Spleen (tissue), 7 donors: Measurements from ENCODE around the gene CLIP1.

ENCODE experiments used
- POLR2A ChIP-seq, 3 donors: fragments of 450-650 bp; IDR thresholded peaks; one replicate each; pipeline ENCODE4 v1.5.1; 2017; ENCODE audit warnings: antibody characterized with exemption in 3 of 3, mild to moderate bottlenecking in 1 of 3
- POLR2AphosphoS5 ChIP-seq, 3 donors: sonication (generic); formaldehyde crosslinking; IDR thresholded peaks; one replicate each; pipeline ENCODE4 v1.5.1; 2017; ENCODE audit warnings: antibody characterized with exemption in 3 of 3
- TF ChIP-seq, protein P1 (sequence below), 11 experiments: fragments of 200-600 bp in 7 of 11; fragments of 450-650 bp in 4 of 11; sonication (generic) in 4 of 11; IDR thresholded peaks in 8 of 11; conservative IDR thresholded peaks in 3 of 11; 1 replicate in 7 of 11; 2 replicates in 4 of 11; pipeline versions ENCODE4 v1.4.0 to v1.8.0; 2016 to 2021; ENCODE audit warnings: antibody characterized with exemption in 11 of 11, inconsistent platforms in 4 of 11, mild to moderate bottlenecking in 1 of 11
- donor health status: DM: no; HTN: no; CAD: no; lungs with moderate emphysema.
- donor health status: DM: no; HTN: no; CAD: no.
- donor health status: DM: no; HTN: no; CAD: no.

DNA sequence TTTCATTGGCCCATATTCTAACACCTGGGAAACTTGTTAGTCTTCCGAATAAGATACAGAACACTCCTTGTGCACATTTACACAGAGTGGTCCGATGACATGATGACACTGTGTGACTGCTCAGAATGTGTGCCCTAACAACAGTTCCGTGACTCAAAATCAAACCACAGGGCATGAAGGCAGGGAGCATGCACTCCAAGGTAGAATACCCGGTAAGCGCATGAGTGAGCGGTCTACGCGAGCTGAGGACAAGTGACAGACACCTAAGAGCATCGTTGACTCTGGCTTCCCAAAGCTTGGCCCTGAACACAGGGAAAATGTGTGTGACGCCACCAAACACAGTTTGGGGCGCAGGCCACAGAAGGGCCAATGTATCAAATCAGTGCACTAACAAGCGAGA lies 18.6 kb downstream of the CLIP1 start:
- TF ChIP-seq POLR2AphosphoS5 (IDR thresholded peaks at IDR 0.05) (no peak), POLR2A (IDR thresholded peaks at IDR 0.05) (no peak)
- TF ChIP-seq, protein P1, sequence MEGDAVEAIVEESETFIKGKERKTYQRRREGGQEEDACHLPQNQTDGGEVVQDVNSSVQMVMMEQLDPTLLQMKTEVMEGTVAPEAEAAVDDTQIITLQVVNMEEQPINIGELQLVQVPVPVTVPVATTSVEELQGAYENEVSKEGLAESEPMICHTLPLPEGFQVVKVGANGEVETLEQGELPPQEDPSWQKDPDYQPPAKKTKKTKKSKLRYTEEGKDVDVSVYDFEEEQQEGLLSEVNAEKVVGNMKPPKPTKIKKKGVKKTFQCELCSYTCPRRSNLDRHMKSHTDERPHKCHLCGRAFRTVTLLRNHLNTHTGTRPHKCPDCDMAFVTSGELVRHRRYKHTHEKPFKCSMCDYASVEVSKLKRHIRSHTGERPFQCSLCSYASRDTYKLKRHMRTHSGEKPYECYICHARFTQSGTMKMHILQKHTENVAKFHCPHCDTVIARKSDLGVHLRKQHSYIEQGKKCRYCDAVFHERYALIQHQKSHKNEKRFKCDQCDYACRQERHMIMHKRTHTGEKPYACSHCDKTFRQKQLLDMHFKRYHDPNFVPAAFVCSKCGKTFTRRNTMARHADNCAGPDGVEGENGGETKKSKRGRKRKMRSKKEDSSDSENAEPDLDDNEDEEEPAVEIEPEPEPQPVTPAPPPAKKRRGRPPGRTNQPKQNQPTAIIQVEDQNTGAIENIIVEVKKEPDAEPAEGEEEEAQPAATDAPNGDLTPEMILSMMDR (IDR thresholded peaks at IDR 0.05 in 8 of 11, conservative IDR thresholded peaks at IDR 0.05 in 3 of 11): no peak
